Stomach smooth muscle (tissue), 2 donors: Measurements from ENCODE around the gene PNPO.

Experiments
- H3K27ac ChIP-seq: one replicate; pipeline ENCODE4 v1.7.0; 2013; ENCODE audit warnings: mild to moderate bottlenecking, low read length, inconsistent platforms
- H3K27me3 ChIP-seq, 2 donors: one replicate each; pipeline ENCODE4 v1.7.0; 2013; ENCODE audit warnings: low read length in 2 of 2; ENCODE audit not compliant: insufficient read depth in 2 of 2, control insufficient read depth in 1 of 2
- H3K36me3 ChIP-seq, 2 donors: one replicate each; pipeline ENCODE4 v1.7.0; 2013; ENCODE audit warnings: low read length in 2 of 2; ENCODE audit not compliant: control insufficient read depth in 2 of 2, insufficient read depth in 2 of 2
- H3K4me1 ChIP-seq: one replicate; pipeline ENCODE4 v1.7.0; 2013; ENCODE audit warnings: low read length; ENCODE audit not compliant: control insufficient read depth, insufficient read depth
- H3K4me3 ChIP-seq, 2 donors: one replicate each; pipeline ENCODE4 v1.7.0; 2013; ENCODE audit warnings: low read length in 2 of 2
- H3K9ac ChIP-seq, 2 donors: one replicate each; pipeline ENCODE4 v1.7.0; 2013; ENCODE audit warnings: low read length in 2 of 2, mild to moderate bottlenecking in 1 of 2
- H3K9me3 ChIP-seq, 2 donors: one replicate each; pipeline ENCODE4 v1.7.0; 2013; ENCODE audit warnings: low read length in 2 of 2; ENCODE audit not compliant: control insufficient read depth in 2 of 2
- donor health status: healthy.
- donor health status: Pancreatic carcinoma.

The PNPO gene

DNA sequence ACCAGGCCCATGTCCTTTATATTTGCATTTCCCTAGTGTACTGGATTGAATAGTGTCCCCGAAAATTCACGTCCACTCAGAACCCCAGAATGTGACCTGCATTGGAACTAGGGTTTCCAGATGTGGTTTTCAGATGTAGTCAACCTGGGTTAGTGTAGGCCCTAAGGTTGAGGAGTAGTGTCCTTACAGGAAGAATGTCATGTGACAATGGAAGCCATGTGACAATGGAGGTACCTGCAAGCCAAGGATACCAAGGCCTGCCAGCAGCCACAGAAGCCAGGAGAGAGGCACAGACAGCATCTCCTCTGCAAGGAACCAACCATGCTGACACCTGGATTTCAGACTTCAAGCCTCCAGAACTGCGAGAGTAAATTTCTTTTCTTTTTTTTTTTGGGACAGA is 21.5 kb downstream of the PNPO start:
- H3K9me3 ChIP-seq, result no peaks in the 10 kb centered on the region
- no peak overlapping the region for H3K27ac ChIP-seq
- H3K36me3 ChIP-seq, result no peaks in the 10 kb centered on the region
- H3K27me3 ChIP-seq, result no peaks in the 10 kb centered on the region
- H3K4me1 ChIP-seq, result no peaks in the 10 kb centered on the region
- no peak overlapping the region for H3K9ac ChIP-seq
- no peak overlapping the region for H3K4me3 ChIP-seq

DNA sequence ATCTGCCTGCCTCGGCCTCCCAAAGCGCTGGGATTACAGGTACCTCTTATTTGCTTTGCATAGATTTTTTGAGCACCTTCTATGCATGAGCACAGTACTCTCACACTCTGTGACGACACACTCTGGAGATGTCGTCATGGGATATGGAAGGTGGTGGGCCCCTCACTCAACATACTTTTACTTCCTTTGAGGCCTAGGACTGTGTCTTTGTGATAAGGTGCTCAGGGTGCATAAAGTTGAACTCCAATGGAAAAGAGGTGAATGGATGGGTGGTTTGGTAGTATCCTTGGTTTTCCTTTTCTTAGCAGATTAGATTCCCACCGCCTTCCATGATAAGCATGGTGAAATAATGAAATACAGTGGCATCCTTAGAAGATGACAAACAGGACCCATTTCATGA is 23.5 kb downstream of the PNPO start:
- Histone ChIP-seq H3K27me3 (peaks cover 0 to 2% of the 10 kb centered on the region in 2 donors), H3K4me1 (no peaks in the 10 kb centered on the region), H3K27ac (no peak overlapping the region), H3K36me3 (no peaks in the 10 kb centered on the region), H3K4me3 (no peak overlapping the region), H3K9ac (no peak overlapping the region), H3K9me3 (no peaks in the 10 kb centered on the region)

DNA sequence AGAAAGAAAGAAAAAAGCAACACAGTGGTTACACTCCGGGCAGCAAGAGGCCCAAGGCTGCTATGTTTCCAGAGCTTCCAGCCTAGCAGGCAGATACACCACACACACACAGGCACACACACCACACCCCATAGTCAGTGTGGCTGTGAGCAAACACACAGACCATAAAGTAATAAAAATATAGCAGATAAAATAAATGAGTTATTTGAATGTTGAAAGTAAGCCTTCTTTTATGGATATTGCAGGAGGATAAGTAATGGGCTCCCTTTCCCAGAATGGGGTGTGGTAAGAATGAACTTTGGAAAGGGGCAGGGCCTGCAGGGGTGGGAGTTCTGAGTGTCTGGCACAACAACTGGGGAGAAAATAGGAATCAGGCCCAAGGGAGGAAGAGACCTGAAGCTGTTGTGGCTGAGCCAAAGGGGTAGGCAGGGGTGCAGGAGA is 24.7 kb downstream of the PNPO start:
- no peak overlapping the region for H3K9ac ChIP-seq
- H3K27ac ChIP-seq, result no peak overlapping the region
- no peaks in the 10 kb centered on the region for H3K36me3 ChIP-seq
- H3K9me3 ChIP-seq, result no peaks in the 10 kb centered on the region
- H3K4me1 ChIP-seq, result peaks cover 6% of the 10 kb centered on the region
- H3K4me3 ChIP-seq, result no peak overlapping the region
- H3K27me3 ChIP-seq, result peaks cover 0 to 2% of the 10 kb centered on the region in 2 donors

DNA sequence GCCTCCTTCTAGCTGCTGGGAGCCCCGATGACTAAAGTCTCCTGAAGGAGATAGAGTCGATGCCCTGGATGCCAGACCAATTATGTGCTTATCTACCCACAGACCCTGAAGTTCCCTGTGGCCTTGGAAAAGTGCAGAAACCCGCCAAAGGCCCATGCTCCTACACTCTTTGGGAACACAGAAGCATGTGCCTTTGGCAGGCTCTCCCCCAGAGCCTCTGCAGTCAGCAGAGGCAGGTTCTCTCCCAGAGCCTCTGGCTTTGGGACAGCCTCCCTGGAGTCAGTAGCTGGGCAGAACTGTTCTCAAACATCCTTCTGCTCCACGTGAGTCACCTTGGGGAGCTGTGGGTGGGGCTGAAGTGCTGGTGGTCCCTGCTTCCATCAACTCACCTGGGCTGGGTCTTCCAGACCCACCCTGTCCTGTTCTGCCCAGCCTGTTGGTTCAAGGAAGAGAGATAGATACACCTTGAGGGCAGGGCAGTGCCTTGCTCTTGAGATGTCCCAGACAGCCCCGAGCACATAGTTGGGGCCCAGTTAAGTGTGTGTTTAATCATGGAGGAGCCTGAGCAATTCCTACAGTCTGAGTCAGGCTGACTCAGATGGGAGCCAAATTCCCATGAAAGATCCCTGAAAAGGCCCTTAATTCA is 26.4 kb downstream of the PNPO start:
- H3K9ac ChIP-seq, result no peak overlapping the region
- H3K4me1 ChIP-seq, result peaks cover 15% of the 10 kb centered on the region
- H3K27ac ChIP-seq, result no peak overlapping the region
- no peak overlapping the region for H3K4me3 ChIP-seq
- peaks cover 0 to 2% of the 10 kb centered on the region in 2 donors for H3K27me3 ChIP-seq
- H3K36me3 ChIP-seq, result no peaks in the 10 kb centered on the region
- H3K9me3 ChIP-seq, result no peaks in the 10 kb centered on the region

DNA sequence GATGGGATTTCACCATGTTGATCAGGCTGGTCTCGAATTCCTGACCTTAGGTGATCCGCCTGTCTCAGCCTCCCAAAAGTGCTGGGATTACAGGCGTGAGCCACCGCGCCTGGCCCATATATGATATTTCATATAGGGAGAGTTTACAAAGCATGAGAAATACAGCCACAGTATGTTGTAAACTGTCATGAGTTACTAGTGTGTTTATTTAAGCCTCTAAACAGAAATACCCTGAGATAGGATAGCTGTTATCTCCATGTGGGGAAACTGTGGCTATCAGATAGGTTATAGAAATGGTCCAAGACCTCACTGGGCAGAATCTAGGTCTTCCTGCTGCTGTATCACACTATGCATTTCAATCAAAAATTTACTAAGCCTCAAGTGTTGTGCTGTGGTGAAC is 27.5 kb downstream of the PNPO start:
- peaks cover 3 to 4% of the 10 kb centered on the region in 2 donors for H3K36me3 ChIP-seq
- peaks cover 15% of the 10 kb centered on the region for H3K4me1 ChIP-seq
- no peak overlapping the region for H3K4me3 ChIP-seq
- no peaks in the 10 kb centered on the region for H3K9me3 ChIP-seq
- no peak overlapping the region for H3K9ac ChIP-seq
- H3K27me3 ChIP-seq, result peaks cover 0 to 2% of the 10 kb centered on the region in 2 donors
- H3K27ac ChIP-seq, result no peak overlapping the region

DNA sequence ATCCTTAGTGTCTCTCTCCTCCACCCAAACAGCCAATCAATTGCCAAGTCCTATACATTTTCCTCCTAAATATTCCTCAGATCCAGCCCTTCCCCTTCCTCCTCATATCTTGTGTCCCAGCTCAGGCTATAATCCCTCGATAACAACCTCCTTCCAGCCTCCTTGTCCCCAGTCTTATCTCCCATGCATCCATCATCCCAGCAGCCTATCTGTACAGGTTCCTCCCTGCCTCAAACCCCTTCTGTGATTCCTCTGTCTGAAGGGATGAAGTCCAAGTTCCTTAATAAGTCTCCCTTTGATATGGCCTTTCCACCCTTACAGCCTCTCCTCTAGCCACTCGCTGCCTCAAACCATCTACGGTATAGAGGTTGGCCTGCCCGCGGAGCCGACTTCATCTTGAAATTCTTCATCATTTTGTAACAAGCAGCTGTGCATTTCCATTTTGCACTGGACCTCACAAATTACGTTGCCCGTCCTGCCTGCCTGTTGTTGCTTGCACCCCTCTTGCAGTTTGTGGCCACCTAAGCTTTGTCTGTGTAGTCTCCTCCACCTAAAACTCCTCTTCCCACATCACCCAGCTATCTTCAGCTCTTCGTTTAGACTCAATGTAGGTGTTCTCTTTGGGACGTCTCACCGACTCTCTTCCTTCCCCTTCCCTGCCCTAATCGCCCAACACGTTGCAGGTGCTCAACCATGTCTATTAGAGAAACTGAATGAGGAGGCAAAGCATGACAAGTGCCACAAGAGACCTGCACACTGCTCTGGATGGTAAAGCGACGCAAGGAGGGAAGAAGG is 28.8 kb downstream of the PNPO start:
- Histone ChIP-seq H3K27me3 (peaks cover 0 to 2% of the 10 kb centered on the region in 2 donors), H3K27ac (peak overlapping the region; percentile 18), H3K9me3 (no peaks in the 10 kb centered on the region), H3K4me3 (peak overlapping the region; percentile 82 to 98), H3K36me3 (peaks cover 12 to 14% of the 10 kb centered on the region in 2 donors), H3K9ac (peak overlapping the region; percentile 47 to 57), H3K4me1 (peaks cover 15% of the 10 kb centered on the region)

DNA sequence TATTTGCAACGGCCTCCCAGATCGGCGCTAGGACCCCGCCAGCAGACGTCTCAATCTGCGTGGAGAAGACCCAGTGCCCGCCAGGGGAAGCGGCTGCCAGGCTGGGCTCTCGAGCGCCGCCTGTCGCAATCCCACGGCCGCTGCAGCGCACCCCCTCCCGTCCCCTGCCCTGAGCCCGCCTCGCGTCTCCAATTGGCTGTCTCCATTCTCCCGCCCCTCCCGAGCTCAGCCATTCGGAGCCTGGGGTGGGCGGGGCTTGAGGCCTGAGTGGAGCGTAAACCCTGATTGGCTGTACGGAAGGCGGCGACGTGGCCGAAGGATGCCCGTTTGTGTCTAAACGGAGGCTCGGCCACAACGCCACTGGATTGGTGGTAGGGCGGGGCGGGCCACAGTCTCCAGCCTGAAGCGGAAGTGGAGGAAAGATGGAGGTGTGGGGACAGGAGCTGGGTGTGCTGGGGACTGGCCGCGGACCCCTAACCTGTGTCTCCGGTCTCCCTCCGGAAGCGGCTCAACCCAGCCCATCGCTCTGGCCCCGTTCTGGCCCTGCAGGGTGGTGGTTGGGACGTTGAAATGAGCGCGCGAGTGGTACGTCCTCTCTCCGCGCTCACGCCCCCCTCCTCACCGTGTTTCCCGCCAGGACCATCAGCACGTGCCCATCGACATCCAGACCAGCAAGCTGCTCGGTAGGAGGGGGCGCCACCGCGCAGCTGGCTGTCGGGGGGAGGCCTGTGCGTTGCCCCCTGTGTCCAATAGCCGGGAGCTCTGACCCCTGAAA is 29.5 kb downstream of the PNPO start, which contains the start of gene CDK5RAP3:
TSS of gene CDK5RAP3 (plus strand) at position 389 of the 775 bp plus-strand sequence. CDS start at position 423, 34 bp downstream.
- peaks cover 12 to 18% of the 10 kb centered on the region in 2 donors for H3K36me3 ChIP-seq
- peak within 1 kb of the TSS; percentile 64 for H3K27ac ChIP-seq
- H3K27me3 ChIP-seq, result peaks cover 0 to 2% of the 10 kb centered on the region in 2 donors
- H3K4me1 ChIP-seq, result peaks cover 15% of the 10 kb centered on the region
- H3K9ac ChIP-seq, result peak within 1 kb of the TSS; percentile 81 to 86
- no peaks in the 10 kb centered on the region for H3K9me3 ChIP-seq
- H3K4me3 ChIP-seq, result peak within 1 kb of the TSS; percentile 84 to 98

DNA sequence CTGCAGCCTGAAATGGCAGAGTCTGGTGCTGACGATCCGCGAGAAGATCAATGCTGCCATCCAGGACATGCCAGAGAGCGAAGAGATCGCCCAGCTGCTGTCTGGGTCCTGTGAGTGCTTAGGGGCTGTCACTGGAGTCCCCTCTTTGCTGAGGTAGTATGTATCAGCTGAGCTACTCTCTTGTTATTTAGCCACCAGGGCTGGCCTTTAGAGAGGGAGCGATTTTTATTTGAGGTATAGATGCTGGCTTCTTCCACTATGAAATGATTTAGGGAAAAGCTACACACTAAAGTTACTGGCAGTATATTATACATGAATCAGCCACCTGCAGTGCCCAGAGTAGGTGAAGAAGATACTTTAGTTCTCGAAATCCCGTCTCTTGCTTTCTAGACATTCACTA is 32.2 kb downstream of the PNPO start:
- no peak overlapping the region for H3K9ac ChIP-seq
- H3K9me3 ChIP-seq, result no peaks in the 10 kb centered on the region
- no peak overlapping the region for H3K4me3 ChIP-seq
- peaks cover 15% of the 10 kb centered on the region for H3K4me1 ChIP-seq
- peaks cover 0 to 2% of the 10 kb centered on the region in 2 donors for H3K27me3 ChIP-seq
- H3K27ac ChIP-seq, result no peak overlapping the region
- H3K36me3 ChIP-seq, result peaks cover 17 to 27% of the 10 kb centered on the region in 2 donors

DNA sequence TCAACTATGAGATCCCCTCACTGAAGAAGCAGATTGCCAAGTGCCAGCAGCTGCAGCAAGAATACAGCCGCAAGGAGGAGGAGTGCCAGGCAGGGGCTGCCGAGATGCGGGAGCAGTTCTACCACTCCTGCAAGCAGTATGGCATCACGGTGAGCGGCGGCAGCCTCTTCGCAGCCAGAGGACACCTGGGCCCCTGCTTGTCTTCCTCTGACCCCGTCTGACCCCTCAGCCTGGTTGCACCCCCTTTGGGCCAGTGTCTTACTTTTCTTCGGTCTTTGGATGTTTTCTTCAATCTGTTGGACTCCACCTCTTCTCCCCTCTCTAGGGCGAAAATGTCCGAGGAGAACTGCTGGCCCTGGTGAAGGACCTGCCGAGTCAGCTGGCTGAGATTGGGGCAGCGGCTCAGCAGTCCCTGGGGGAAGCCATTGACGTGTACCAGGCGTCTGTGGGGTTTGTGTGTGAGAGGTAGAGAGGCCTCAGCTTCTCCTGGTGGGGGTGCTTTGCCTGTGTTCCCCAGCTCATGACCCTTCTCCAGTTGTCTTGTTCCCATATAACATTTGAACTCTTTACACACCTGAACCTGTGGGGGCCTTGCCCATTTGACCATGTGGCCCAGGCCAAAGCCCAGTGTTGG is 33.9 kb downstream of the PNPO start:
- Histone ChIP-seq H3K9ac (no peak overlapping the region), H3K36me3 (peaks cover 33 to 38% of the 10 kb centered on the region in 2 donors), H3K9me3 (no peaks in the 10 kb centered on the region), H3K27ac (no peak overlapping the region), H3K4me3 (no peak overlapping the region), H3K4me1 (peaks cover 12% of the 10 kb centered on the region), H3K27me3 (no peaks in the 10 kb centered on the region)

DNA sequence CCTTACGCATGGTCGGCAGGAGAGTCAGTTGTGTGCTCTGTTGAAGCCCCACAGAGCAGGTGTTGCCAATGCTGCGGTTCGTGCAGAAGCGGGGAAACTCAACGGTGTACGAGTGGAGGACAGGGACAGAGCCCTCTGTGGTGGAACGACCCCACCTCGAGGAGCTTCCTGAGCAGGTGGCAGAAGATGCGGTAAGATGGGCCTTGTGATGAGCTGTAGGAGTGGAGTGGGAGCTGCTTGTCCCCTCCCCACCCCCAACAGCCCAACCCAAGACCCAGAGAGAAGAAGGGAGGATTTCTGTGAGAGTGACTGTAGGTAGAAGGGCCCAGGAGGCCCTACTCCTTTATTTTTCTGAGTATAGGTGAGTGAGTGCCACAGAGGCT is 34.4 kb downstream of the PNPO start:
- Histone ChIP-seq H3K36me3 (peaks cover 38 to 43% of the 10 kb centered on the region in 2 donors), H3K27me3 (no peaks in the 10 kb centered on the region)

More for the DNA sequence above, 34.4 kb downstream of the PNPO start:
- H3K9ac ChIP-seq, result no peak overlapping the region
- H3K9me3 ChIP-seq, result no peaks in the 10 kb centered on the region
- H3K4me1 ChIP-seq, result peaks cover 10% of the 10 kb centered on the region
- no peak overlapping the region for H3K27ac ChIP-seq
- no peak overlapping the region for H3K4me3 ChIP-seq
